ENCODE measurements around the gene IRF4.

Gene IRF4

DNA sequence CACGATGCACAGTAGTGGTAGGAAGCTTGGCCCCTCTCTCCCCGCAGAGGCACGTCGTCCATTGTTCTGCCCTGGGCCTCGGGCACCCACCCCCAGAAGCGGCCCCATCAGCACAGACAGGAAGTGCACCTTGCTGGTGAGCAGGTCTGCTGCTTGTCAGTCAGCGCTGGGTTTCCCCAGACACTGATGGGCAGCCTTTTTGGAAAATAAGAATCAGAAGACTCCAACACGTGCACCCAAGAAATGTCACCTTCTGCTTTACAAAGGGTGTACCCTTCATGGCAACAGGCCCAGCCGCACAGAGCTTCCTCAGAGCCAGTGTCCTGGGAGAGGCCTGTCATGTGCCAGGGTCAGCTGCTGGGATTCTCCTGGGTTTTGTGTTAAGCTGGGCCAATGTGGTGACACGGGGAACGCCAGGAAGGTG lies 34.7 kb upstream of the IRF4 start:
- Mint-ChIP-seq H3K4me3 (no peak overlapping the region), H3K36me3 (ENCODE audit: low read depth) (no peaks in the 10 kb centered on the region), H3K27ac (no peak overlapping the region), H3K4me1 (peaks cover 31% of the 10 kb centered on the region), H3K27me3 (ENCODE audit: low read depth, poor library complexity) (no peaks in the 10 kb centered on the region), H3K9me3 (peaks cover 98% of the 10 kb centered on the region)
- TF ChIP-seq, protein P1, sequence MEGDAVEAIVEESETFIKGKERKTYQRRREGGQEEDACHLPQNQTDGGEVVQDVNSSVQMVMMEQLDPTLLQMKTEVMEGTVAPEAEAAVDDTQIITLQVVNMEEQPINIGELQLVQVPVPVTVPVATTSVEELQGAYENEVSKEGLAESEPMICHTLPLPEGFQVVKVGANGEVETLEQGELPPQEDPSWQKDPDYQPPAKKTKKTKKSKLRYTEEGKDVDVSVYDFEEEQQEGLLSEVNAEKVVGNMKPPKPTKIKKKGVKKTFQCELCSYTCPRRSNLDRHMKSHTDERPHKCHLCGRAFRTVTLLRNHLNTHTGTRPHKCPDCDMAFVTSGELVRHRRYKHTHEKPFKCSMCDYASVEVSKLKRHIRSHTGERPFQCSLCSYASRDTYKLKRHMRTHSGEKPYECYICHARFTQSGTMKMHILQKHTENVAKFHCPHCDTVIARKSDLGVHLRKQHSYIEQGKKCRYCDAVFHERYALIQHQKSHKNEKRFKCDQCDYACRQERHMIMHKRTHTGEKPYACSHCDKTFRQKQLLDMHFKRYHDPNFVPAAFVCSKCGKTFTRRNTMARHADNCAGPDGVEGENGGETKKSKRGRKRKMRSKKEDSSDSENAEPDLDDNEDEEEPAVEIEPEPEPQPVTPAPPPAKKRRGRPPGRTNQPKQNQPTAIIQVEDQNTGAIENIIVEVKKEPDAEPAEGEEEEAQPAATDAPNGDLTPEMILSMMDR (IDR thresholded peaks at IDR 0.05) = no peak
- no peak for DNase-seq

DNA sequence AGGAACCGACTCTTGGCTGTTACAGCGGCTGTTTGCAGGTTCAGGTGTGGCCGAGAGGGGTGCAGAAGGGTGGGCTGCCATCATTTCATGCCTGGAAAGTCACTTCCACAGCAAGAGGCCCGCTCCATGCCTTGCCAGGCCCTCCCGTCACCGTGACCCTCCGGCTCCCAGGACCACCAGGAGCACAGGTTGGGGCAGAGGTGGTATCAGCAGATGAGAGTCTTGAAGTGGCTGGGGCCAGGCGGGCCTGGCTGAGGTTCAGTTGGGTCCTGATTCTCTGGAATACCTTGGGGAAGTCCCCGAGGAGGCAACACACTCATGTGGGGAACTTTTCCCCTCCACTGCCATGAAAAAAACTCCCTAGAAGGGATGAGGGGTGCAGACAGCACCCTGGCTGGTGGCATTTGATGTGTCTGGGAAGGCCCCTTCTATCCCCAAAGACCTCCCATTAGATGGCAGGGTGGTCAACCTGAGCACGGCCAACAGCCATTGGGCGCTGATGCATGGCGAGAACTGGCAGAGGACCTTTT lies 34.2 kb upstream of the IRF4 start:
- H3K27ac Mint-ChIP-seq = no peak overlapping the region
- TF ChIP-seq, protein P1 (IDR thresholded peaks at IDR 0.05) = no peak
- peaks cover 31% of the 10 kb centered on the region for H3K4me1 Mint-ChIP-seq
- peaks cover under 1% of the 10 kb centered on the region for H3K36me3 Mint-ChIP-seq (ENCODE audit: low read depth)
- H3K27me3 Mint-ChIP-seq (ENCODE audit: low read depth, poor library complexity) = no peaks in the 10 kb centered on the region
- no peak overlapping the region for H3K4me3 Mint-ChIP-seq
- H3K9me3 Mint-ChIP-seq = peaks cover 98% of the 10 kb centered on the region
- DNase-seq = no peak

DNA sequence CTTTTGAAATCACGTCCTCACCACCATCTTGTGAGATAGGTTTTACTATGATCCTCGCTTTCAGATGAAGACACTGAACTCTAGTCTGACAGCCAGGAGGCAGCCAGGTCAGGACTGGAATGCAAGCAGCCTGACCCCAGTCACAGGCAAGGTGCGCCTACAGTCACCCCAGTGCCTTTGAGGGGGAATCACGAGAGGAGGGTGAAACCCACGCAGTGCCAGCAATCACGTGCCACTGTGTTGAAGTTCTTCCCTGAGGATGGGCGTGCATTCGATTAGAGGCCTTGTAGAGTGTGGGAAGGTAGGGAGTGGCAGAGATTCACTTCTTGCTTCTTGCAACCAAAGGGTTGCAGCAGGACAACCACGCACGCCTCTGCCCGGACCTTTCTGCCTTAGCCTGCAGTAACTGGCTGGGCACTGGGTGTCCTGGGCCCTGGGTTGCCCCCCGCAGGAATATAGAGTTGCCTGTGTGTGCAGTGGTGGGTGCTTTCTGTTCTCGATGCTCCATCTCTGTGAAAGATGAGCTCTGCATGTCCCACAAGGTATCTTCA lies 33.7 kb upstream of the IRF4 start:
- Mint-ChIP-seq H3K9me3 (peaks cover 99% of the 10 kb centered on the region), H3K4me3 (no peak overlapping the region), H3K27ac (no peak overlapping the region), H3K27me3 (ENCODE audit: low read depth, poor library complexity) (no peaks in the 10 kb centered on the region), H3K36me3 (ENCODE audit: low read depth) (peaks cover 6% of the 10 kb centered on the region), H3K4me1 (peaks cover 28% of the 10 kb centered on the region)
- TF ChIP-seq, protein P1 (IDR thresholded peaks at IDR 0.05) = no peak
- no peak for DNase-seq

DNA sequence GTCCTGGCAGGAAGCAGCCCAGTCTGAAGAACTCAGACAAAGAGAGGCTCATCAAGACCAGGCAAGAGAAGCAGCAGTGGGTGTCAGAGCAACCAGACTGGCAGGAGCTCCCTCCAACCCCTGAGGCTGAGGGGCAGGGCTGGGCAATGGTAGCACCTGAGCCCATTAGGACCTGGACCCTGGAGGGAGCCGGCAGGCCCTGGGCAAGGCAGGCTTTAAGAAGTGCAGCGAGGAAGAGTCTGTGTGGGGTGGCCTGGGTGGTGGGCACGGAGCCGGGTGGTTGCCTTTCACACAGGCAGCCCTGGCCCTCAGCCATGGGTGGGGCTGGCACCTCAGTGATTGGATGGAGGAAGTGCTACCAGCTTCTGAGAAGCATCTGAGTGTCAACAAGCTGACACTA lies 33.1 kb upstream of the IRF4 start:
- TF ChIP-seq, protein P1 (IDR thresholded peaks at IDR 0.05) = no peak
- DNase-seq = no peak
- H3K4me1 Mint-ChIP-seq = peaks cover 25% of the 10 kb centered on the region
- H3K9me3 Mint-ChIP-seq = peaks cover 99% of the 10 kb centered on the region
- no peak overlapping the region for H3K4me3 Mint-ChIP-seq
- H3K36me3 Mint-ChIP-seq (ENCODE audit: low read depth) = peaks cover 10% of the 10 kb centered on the region
- no peaks in the 10 kb centered on the region for H3K27me3 Mint-ChIP-seq (ENCODE audit: low read depth, poor library complexity)
- no peak overlapping the region for H3K27ac Mint-ChIP-seq

DNA sequence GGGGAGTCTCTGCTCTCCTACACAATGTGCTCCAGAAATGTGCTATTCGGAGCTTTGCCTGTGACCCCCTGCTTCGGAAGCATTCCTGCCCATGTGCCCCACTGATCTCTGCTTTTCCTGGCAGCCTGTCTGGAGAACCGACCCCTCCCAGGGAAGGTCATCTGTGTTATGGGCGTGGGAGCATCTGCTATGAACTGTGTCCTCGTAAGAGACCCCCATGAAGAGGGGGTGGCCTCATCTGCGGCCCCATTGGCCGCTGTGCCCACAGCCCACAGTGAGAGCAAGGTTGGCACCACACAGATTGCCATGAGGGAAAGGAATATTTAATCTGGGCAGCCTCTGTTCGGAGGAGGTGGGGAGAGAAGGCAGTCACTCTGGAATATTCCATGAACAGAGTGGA lies 32.7 kb upstream of the IRF4 start:
- peaks cover 20% of the 10 kb centered on the region for H3K4me1 Mint-ChIP-seq
- peaks cover 14% of the 10 kb centered on the region for H3K36me3 Mint-ChIP-seq (ENCODE audit: low read depth)
- H3K27me3 Mint-ChIP-seq (ENCODE audit: low read depth, poor library complexity) = no peaks in the 10 kb centered on the region
- DNase-seq = no peak
- H3K9me3 Mint-ChIP-seq = peaks cover 99% of the 10 kb centered on the region
- no peak overlapping the region for H3K27ac Mint-ChIP-seq
- H3K4me3 Mint-ChIP-seq = no peak overlapping the region
- TF ChIP-seq, protein P1 (IDR thresholded peaks at IDR 0.05) = no peak
